GM12878 (cell line): ENCODE results near the gene NCBP2. TPM values are rescaled to one million over a fixed set of nuclear protein-coding genes. Genes with fewer than 3 reads are reported as not detected.
A peak's percentile ranks its signal among the peaks of the same experiment; 100 is the strongest.

Experiments
- ATAC-seq: fragments of 200-7000 bp; cut with Tn5 transposase; 3 replicates; pipeline ENCODE4 v1.9.1; 2020; ENCODE audit warnings: mild to moderate bottlenecking, moderate library complexity
- BruUV-seq: library from RNA; stranded (reverse); fragments of 400-500 nt; replicated peaks from 2 replicates; lab custom pipeline; 2021; lab: Mats Ljungman, UMichigan
- CTCF ChIA-PET: fragments of 300-600 bp; sonication (Branson Sonifier 250); formaldehyde crosslinking; extraction: SDS; loops from one replicate; lab custom pipeline; 2021; ENCODE audit warnings: inconsistent platforms; lab: Yijun Ruan, JAX
- POLR2A ChIA-PET: fragments of 350-600 bp; formaldehyde crosslinking; extraction: SDS; loops from one replicate; lab custom pipeline; 2021; ENCODE audit warnings: inconsistent platforms; lab: Charles Lee
- RAD21 ChIA-PET: fragments of 300-600 bp; sonication (Branson Sonifier 250); formaldehyde crosslinking; loops from one replicate; lab custom pipeline; 2023; ENCODE audit warnings: antibody characterized with exemption; ENCODE audit not compliant: unreplicated experiment; lab: Charles Lee
- SMC1A ChIA-PET: fragments of 300-600 bp; sonication (Branson Sonifier 250); formaldehyde crosslinking; loops from one replicate; lab custom pipeline; 2023; ENCODE audit not compliant: unreplicated experiment, uncharacterized antibody; lab: Charles Lee
- DNase-seq: peaks from one replicate; pipeline ENCODE4 v3.0.0-alpha.2; 2011; ENCODE audit warnings: low read depth, low spot score
- FAIRE-seq: peaks from 3 replicates; lab custom pipeline; 2011; peaks lifted over from hg19 to GRCh38; lab: Jason Lieb, UNC
- H2AFZ ChIP-seq: 2 replicates; pipeline ENCODE4 v1.6.0; 2011; ENCODE audit warnings: low read depth, low read length, control low read depth; ENCODE audit not compliant: control insufficient read depth
- H3K27ac ChIP-seq: 2 replicates; pipeline ENCODE4 v1.5.1; 2011; ENCODE audit warnings: control low read depth; ENCODE audit not compliant: control insufficient read depth, insufficient read depth
- H3K27me3 ChIP-seq, 2 experiments: replicated peaks in 1 of 2; 2 replicates each; pipeline versions ENCODE4 v1.6.0 to v1.6.1; 2011; ENCODE audit warnings: low read length in 1 of 2; ENCODE audit not compliant: control insufficient read depth in 2 of 2, insufficient read depth in 2 of 2
- H3K36me3 ChIP-seq, 2 experiments: 2 replicates each; pipeline ENCODE4 v1.5.1; 2011; ENCODE audit warnings: low read length in 1 of 2; ENCODE audit not compliant: control insufficient read depth in 2 of 2, insufficient read depth in 2 of 2
- H3K4me1 ChIP-seq: 2 replicates; pipeline ENCODE4 v1.6.1; 2011; ENCODE audit warnings: mild to moderate bottlenecking, low read length, moderate library complexity, mixed read lengths; ENCODE audit not compliant: control insufficient read depth, insufficient read depth
- H3K4me2 ChIP-seq: 2 replicates; pipeline ENCODE4 v1.6.0; 2011; ENCODE audit warnings: control low read depth; ENCODE audit not compliant: control insufficient read depth, insufficient read depth
- H3K4me3 ChIP-seq: fragments of 200-600 bp; sonication (generic); 2 replicates; pipeline ENCODE4 v1.5.1; 2016
- H3K79me2 ChIP-seq: 2 replicates; pipeline ENCODE4 v1.6.0; 2011; ENCODE audit warnings: low read length; ENCODE audit not compliant: control insufficient read depth, insufficient read depth
- H3K9ac ChIP-seq: 2 replicates; pipeline ENCODE4 v1.8.0; 2011; ENCODE audit warnings: low read length, control low read depth, mixed read lengths; ENCODE audit not compliant: control insufficient read depth, insufficient read depth
- H3K9me3 ChIP-seq: replicated peaks from 3 replicates; pipeline ENCODE4 v1.5.1; 2011; ENCODE audit warnings: mild to moderate bottlenecking, low read length; ENCODE audit not compliant: control insufficient read depth, insufficient read depth
- H4K20me1 ChIP-seq: 2 replicates; pipeline ENCODE4 v1.6.0; 2011; ENCODE audit not compliant: control insufficient read depth, insufficient read depth
- LARP7 ChIP-seq: fragments of 450-650 bp; IDR thresholded peaks from 2 replicates; pipeline ENCODE4 v1.6.1; 2017; ENCODE audit warnings: mild to moderate bottlenecking
- RAD21 ChIP-seq: IDR thresholded peaks from 2 replicates; pipeline ENCODE4 v1.6.1; 2011; ENCODE audit warnings: mild to moderate bottlenecking, low read depth, low read length, moderate library complexity; ENCODE audit not compliant: insufficient read depth
- YBX1 ChIP-seq: fragments of 450-650 bp; IDR thresholded peaks from 2 replicates; pipeline ENCODE4 v1.6.1; 2016; ENCODE audit warnings: antibody characterized with exemption
- ZNF24 ChIP-seq: fragments of 450-650 bp; IDR thresholded peaks from 2 replicates; pipeline ENCODE4 v1.6.1; 2017; ENCODE audit warnings: antibody characterized with exemption, mild to moderate bottlenecking
- WGBS: methylation state at CpG from one replicate; pipeline ENCODE4 v1.1.6; 2016; ENCODE audit warnings: low lambda C conversion rate; ENCODE audit not compliant: insufficient replicate concordance, insufficient coverage; ENCODE audit errors: missing lambda C conversion rate; 5-methylcytosine and 5-hydroxymethylcytosine counted together
- in situ Hi-C: fragments of 300-500 bp; cut with MboI; formaldehyde crosslinking; loops from 9 replicates; pipeline ENCODE4 v1.14.3; 2018; ENCODE audit warnings: mixed read lengths
- intact Hi-C: fragments of 100-400 bp; cut with micrococcal nuclease; formaldehyde crosslinking; loops from one replicate; pipeline ENCODE4 v1.14.2; 2022; ENCODE audit not compliant: unreplicated experiment
- polyA plus RNA-seq, 11 experiments: library from polyadenylated mRNA; depleted of rRNA in 4 of 11; unstranded in 6 of 11; stranded (reverse) in 5 of 11; fragments of >200 nt; fragmentation: Nextera tagmentation in 4 of 11; fragmentation: Illumina TruSeq in 1 of 11; extraction: Ambion mirVana in 4 of 11; extraction: Trizol in 1 of 11; gene quantifications; 1 replicate in 1 of 11; 2 replicates in 10 of 11; pipeline versions ENCODE4 v1.2.1 to v1.2.3, GENCODE V29; 2011 to 2016; ENCODE audit warnings: inconsistent platforms in 2 of 11, missing spikeins in 2 of 11, low read depth in 1 of 11
- total RNA-seq, 4 experiments: library from RNA; depleted of rRNA in 3 of 4; stranded (reverse); fragments of >200 nt in 3 of 4; fragmentation: Illumina TruSeq in 1 of 4; extraction: Trizol in 1 of 4; gene quantifications; 2 replicates each; pipeline versions ENCODE4 v1.2.1 to v1.2.3, GENCODE V29; 2013 to 2021
- TF ChIP-seq, protein P1 (sequence below): IDR thresholded peaks from 2 replicates; pipeline ENCODE4 v1.6.1; 2011; ENCODE audit warnings: borderline replicate concordance, low read depth, mild to moderate bottlenecking, moderate library complexity, low read length; ENCODE audit not compliant: insufficient read depth, poor library complexity, severe bottlenecking
- TF ChIP-seq, protein P2 (sequence below): IDR thresholded peaks from 2 replicates; pipeline ENCODE4 v1.6.1; 2011; ENCODE audit warnings: mild to moderate bottlenecking, low read depth, low read length, moderate library complexity; ENCODE audit not compliant: insufficient replicate concordance
- TF ChIP-seq, protein P3 (sequence below): fragments of 150-350 bp; IDR thresholded peaks from 2 replicates; pipeline ENCODE4 v1.6.1; 2016; ENCODE audit warnings: low read depth, low read length

Gene NCBP2
- total and polyA plus RNA-seq, 10 of the 15 experiments (the other 5 are each of a cell fraction or from before 2014, with no cell fraction given) = 59.6 to 136 (median 96.4) TPM

DNA sequence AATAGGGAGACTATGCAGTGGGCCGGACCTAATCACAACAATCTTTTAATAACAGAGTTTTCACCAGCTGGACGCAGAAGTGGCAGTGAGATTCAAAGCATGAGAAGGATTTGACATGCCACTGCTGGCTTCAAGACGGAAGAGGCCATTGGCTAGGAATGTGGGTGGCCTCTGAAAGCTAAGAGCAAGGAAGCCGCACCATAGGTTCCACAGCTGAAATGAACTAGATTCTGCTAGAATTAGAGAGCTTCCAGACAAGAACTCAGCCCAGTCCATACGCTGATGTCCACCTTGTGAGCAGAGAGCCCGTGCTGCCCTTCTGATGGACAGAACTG, 6.9 kb upstream of the NCBP2 start:
- Histone ChIP-seq H3K79me2 (peaks cover 3% of the 10 kb centered on the region; the same call in 1 of the 2 replicates), H3K4me2 (no peak overlapping the region), H4K20me1 (no peaks in the 10 kb centered on the region), H3K27me3 (no peaks in the 10 kb centered on the region), H3K9ac (no peak overlapping the region), H3K36me3 (peaks cover 0 to 4% of the 10 kb centered on the region in 2 experiments; a peak in 1 of 4 replicates), H3K27ac (no peak overlapping the region), H3K4me1 (peaks cover 3% of the 10 kb centered on the region), H3K4me3 (no peak overlapping the region), H2AFZ (no peak overlapping the region), H3K9me3 (no peaks in the 10 kb centered on the region)
- no peak for TF ChIP-seq ZNF24
- TF ChIP-seq, protein P1, sequence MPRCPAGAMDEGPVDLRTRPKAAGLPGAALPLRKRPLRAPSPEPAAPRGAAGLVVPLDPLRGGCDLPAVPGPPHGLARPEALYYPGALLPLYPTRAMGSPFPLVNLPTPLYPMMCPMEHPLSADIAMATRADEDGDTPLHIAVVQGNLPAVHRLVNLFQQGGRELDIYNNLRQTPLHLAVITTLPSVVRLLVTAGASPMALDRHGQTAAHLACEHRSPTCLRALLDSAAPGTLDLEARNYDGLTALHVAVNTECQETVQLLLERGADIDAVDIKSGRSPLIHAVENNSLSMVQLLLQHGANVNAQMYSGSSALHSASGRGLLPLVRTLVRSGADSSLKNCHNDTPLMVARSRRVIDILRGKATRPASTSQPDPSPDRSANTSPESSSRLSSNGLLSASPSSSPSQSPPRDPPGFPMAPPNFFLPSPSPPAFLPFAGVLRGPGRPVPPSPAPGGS = no peak
- FAIRE-seq (no peak), ATAC-seq (no peak), DNase-seq (no peak)
- no TSS peak for BruUV-seq
- ChIA-PET CTCF (interaction anchor here (0.7 to 1.0 kb wide), 2 partner anchors 8 to 411 kb away, joined by 3 read pairs; no protein-coding TSS in a partner anchor), POLR2A (interaction anchor here (1.0 kb wide), 1 partner anchor 81 kb away, joined by 4 read pairs; the partner anchor contains the start of gene SENP5), RAD21 (no interaction called here), SMC1A (no interaction called here)
- WGBS = 68% methylated on average over 6 of the region's 6 CpGs
- in situ Hi-C loops = no loop called here
- intact Hi-C loops = loop anchor here (10.0 kb wide), 1 partner anchor 234 kb away; the partner anchor contains the start of genes CEP19 and PIGX

DNA sequence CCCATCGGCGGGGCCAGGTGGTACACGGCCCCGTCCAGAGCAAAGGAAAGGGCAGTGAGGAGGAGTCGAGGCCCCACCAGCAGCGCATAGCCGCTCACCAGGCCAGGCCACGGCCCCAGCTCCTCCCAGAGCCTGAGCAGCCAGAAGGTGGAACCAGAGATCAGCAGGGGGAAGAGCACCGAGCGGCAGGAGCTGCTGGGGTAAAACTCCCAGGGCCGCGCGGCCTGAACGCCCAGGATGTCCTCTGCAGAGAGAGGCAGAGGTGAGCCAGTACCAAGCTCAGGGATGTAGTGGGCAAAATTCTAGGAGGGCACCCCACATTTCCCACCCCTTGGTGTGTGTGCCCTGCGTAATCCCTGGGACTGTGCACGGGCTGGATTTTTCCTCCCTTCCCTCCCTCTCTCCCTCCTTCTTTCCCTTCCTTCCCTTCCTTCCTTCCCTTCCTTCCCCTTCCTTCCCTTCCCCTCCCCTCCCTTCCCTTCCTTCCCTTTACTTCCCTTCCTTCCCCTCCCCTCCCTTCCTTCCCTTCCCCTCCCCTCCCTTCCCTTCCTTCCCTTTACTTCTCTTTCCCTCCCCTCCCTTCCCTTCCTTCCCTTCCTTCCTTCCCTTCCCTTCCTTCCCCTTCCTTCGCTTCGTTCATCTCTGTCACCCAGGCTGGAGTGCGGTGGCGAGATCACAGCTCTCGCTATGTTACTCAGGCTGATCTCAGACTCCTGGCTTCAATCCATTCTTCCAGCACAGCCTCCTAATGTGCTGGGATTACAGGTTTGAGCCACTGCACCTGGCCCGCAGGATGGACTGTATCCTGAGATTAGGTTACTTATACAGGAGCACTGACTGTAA, 6.3 kb upstream of the NCBP2 start:
- Histone ChIP-seq H3K4me2 (no peak overlapping the region), H3K27ac (no peak overlapping the region), H3K4me1 (peaks cover 5% of the 10 kb centered on the region), H3K9me3 (no peaks in the 10 kb centered on the region), H4K20me1 (no peaks in the 10 kb centered on the region), H3K4me3 (no peak overlapping the region), H3K9ac (no peak overlapping the region), H2AFZ (no peak overlapping the region), H3K79me2 (peaks cover 9% of the 10 kb centered on the region), H3K27me3 (no peaks in the 10 kb centered on the region), H3K36me3 (peaks cover 0 to 4% of the 10 kb centered on the region in 2 experiments; a peak in 1 of 4 replicates)
- in situ Hi-C loops (no loop called here), intact Hi-C loops (loop anchor here (10.0 kb wide), 1 partner anchor 234 kb away; the partner anchor contains the start of genes CEP19 and PIGX)
- ChIA-PET CTCF (interaction anchor here (1.0 kb wide), 1 partner anchor 410 kb away, joined by 3 read pairs; no protein-coding TSS in a partner anchor), RAD21 (no interaction called here), SMC1A (no interaction called here), POLR2A (no interaction called here)
- FAIRE-seq (no peak), ATAC-seq (peak; percentile 21; the same call in 1 of the 3 replicates), DNase-seq (no peak)
- BruUV-seq = no TSS peak
- WGBS = 87% methylated on average over 14 of the region's 22 CpGs
- TF ChIP-seq YBX1 (no peak), LARP7 (no peak), RAD21 (0 out of 2 replicates have a peak, but pooled peaks have one; percentile 15)
- TF ChIP-seq, protein P2, sequence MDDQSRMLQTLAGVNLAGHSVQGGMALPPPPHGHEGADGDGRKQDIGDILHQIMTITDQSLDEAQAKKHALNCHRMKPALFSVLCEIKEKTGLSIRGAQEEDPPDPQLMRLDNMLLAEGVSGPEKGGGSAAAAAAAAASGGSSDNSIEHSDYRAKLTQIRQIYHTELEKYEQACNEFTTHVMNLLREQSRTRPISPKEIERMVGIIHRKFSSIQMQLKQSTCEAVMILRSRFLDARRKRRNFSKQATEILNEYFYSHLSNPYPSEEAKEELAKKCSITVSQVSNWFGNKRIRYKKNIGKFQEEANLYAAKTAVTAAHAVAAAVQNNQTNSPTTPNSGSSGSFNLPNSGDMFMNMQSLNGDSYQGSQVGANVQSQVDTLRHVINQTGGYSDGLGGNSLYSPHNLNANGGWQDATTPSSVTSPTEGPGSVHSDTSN = no peak
- TF ChIP-seq, protein P3, sequence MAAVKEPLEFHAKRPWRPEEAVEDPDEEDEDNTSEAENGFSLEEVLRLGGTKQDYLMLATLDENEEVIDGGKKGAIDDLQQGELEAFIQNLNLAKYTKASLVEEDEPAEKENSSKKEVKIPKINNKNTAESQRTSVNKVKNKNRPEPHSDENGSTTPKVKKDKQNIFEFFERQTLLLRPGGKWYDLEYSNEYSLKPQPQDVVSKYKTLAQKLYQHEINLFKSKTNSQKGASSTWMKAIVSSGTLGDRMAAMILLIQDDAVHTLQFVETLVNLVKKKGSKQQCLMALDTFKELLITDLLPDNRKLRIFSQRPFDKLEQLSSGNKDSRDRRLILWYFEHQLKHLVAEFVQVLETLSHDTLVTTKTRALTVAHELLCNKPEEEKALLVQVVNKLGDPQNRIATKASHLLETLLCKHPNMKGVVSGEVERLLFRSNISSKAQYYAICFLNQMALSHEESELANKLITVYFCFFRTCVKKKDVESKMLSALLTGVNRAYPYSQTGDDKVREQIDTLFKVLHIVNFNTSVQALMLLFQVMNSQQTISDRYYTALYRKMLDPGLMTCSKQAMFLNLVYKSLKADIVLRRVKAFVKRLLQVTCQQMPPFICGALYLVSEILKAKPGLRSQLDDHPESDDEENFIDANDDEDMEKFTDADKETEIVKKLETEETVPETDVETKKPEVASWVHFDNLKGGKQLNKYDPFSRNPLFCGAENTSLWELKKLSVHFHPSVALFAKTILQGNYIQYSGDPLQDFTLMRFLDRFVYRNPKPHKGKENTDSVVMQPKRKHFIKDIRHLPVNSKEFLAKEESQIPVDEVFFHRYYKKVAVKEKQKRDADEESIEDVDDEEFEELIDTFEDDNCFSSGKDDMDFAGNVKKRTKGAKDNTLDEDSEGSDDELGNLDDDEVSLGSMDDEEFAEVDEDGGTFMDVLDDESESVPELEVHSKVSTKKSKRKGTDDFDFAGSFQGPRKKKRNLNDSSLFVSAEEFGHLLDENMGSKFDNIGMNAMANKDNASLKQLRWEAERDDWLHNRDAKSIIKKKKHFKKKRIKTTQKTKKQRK = no peak
